ENCODE data around the gene STPG1.

DNA sequence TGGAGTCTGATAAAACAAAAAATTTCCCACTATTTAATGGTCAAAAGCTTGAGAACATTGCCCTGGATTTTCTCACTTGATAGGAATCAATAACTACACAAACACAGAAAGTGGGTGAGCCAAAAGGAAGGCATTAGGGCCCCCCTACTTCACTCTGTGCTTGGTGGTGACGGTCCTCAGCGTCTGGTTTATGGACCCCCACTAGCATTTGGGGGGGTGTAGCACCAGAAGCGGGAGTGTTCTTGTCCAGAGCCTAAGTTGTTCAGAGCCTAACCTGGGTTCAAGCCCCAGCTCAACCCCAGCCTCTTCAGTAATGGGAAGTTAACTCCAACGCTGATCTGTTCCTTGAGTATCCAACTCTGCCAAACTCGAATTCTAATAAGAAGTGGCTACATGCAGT lies 33.1 kb downstream of the STPG1 start:
- TF ChIP-seq, protein P1, sequence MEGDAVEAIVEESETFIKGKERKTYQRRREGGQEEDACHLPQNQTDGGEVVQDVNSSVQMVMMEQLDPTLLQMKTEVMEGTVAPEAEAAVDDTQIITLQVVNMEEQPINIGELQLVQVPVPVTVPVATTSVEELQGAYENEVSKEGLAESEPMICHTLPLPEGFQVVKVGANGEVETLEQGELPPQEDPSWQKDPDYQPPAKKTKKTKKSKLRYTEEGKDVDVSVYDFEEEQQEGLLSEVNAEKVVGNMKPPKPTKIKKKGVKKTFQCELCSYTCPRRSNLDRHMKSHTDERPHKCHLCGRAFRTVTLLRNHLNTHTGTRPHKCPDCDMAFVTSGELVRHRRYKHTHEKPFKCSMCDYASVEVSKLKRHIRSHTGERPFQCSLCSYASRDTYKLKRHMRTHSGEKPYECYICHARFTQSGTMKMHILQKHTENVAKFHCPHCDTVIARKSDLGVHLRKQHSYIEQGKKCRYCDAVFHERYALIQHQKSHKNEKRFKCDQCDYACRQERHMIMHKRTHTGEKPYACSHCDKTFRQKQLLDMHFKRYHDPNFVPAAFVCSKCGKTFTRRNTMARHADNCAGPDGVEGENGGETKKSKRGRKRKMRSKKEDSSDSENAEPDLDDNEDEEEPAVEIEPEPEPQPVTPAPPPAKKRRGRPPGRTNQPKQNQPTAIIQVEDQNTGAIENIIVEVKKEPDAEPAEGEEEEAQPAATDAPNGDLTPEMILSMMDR (conservative IDR thresholded peaks at IDR 0.05; ENCODE audit: low read depth, low read length): no peak
- TF ChIP-seq EZH2 (IDR thresholded peaks at IDR 0.05; ENCODE audit: low read length, unreplicated experiment): no peak
